Keratinocyte (primary cell): ENCODE data around the gene GALNT2. TPM values are rescaled to one million over a fixed set of nuclear protein-coding genes. Genes with fewer than 3 reads are reported as not detected.

Source experiments
- DNase-seq: peaks from one replicate; pipeline ENCODE4 v3.0.0-alpha.2; 2011; ENCODE audit warnings: low read depth, missing footprints, low spot score
- FAIRE-seq: peaks from 2 replicates; lab custom pipeline; 2011; peaks lifted over from hg19 to GRCh38; lab: Jason Lieb, UNC
- H2AFZ ChIP-seq: 2 replicates; pipeline ENCODE4 v1.6.0; 2012; ENCODE audit warnings: low read length, control low read depth, inconsistent platforms; ENCODE audit not compliant: control insufficient read depth
- H3K27ac ChIP-seq: 2 replicates; pipeline ENCODE4 v1.5.1; 2011; ENCODE audit warnings: low read length; ENCODE audit not compliant: control insufficient read depth, insufficient read depth
- H3K27me3 ChIP-seq: 3 replicates; pipeline ENCODE4 v1.6.0; 2011; ENCODE audit warnings: low read length; ENCODE audit not compliant: control insufficient read depth, insufficient read depth; ENCODE audit errors: extremely low read depth
- H3K36me3 ChIP-seq, 2 experiments: 2 replicates in 1 of 2; 3 replicates in 1 of 2; pipeline ENCODE4 v1.5.1; 2011; ENCODE audit warnings: low read length in 2 of 2, mild to moderate bottlenecking in 1 of 2; ENCODE audit not compliant: control insufficient read depth in 2 of 2, insufficient read depth in 2 of 2; ENCODE audit errors: extremely low read depth in 1 of 2
- H3K4me1 ChIP-seq: 3 replicates; pipeline ENCODE4 v1.5.1; 2011; ENCODE audit warnings: low read length; ENCODE audit not compliant: control insufficient read depth, insufficient read depth; ENCODE audit errors: extremely low read depth
- H3K4me2 ChIP-seq: 3 replicates; pipeline ENCODE4 v1.6.0; 2011; ENCODE audit warnings: low read depth, low read length; ENCODE audit not compliant: control insufficient read depth, insufficient read depth; ENCODE audit errors: extremely low read depth
- H3K4me3 ChIP-seq, 3 experiments: fragments of 200-600 bp in 1 of 3; sonication (generic) in 1 of 3; 2 replicates in 2 of 3; 3 replicates in 1 of 3; pipeline ENCODE4 v1.5.1; 2011 to 2016; ENCODE audit warnings: low read length in 3 of 3, mild to moderate bottlenecking in 3 of 3, control low read depth in 2 of 3, inconsistent platforms in 1 of 3, low read depth in 1 of 3, mixed read lengths in 1 of 3, mixed run types in 1 of 3, moderate library complexity in 1 of 3; ENCODE audit not compliant: control insufficient read depth in 2 of 3, insufficient read depth in 2 of 3; ENCODE audit errors: extremely low read depth in 1 of 3
- H3K79me2 ChIP-seq: 2 replicates; pipeline ENCODE4 v1.6.0; 2012; ENCODE audit warnings: low read length; ENCODE audit not compliant: control insufficient read depth, insufficient read depth
- H3K9ac ChIP-seq: 3 replicates; pipeline ENCODE4 v1.6.0; 2011; ENCODE audit warnings: low read length; ENCODE audit not compliant: control insufficient read depth, insufficient read depth; ENCODE audit errors: extremely low read depth
- H3K9me1 ChIP-seq: 3 replicates; pipeline ENCODE4 v1.6.0; 2011; ENCODE audit warnings: low read length; ENCODE audit not compliant: control insufficient read depth, insufficient read depth; ENCODE audit errors: extremely low read depth
- H3K9me3 ChIP-seq: 2 replicates; pipeline ENCODE4 v1.5.1; 2012; ENCODE audit warnings: low read depth, low read length; ENCODE audit not compliant: control insufficient read depth
- H4K20me1 ChIP-seq: 3 replicates; pipeline ENCODE4 v1.6.0; 2011; ENCODE audit warnings: low read length; ENCODE audit not compliant: control insufficient read depth, insufficient read depth; ENCODE audit errors: extremely low read depth
- CTCF ChIP-seq, 3 experiments: IDR thresholded peaks in 1 of 3; conservative IDR thresholded peaks in 1 of 3; optimal IDR thresholded peaks in 1 of 3; 2 replicates in 2 of 3; 3 replicates in 1 of 3; pipeline versions ENCODE3 to v1.5.1; 2011; ENCODE audit warnings: low read length in 3 of 3, mild to moderate bottlenecking in 3 of 3, moderate library complexity in 2 of 3, control low read depth in 1 of 3, inconsistent platforms in 1 of 3; ENCODE audit not compliant: insufficient read depth in 2 of 3; ENCODE audit errors: extremely low read depth in 1 of 3
- EZH2 ChIP-seq: IDR thresholded peaks from one replicate; pipeline ENCODE4 v1.6.1; 2012; ENCODE audit warnings: inconsistent platforms, mild to moderate bottlenecking, low read length, moderate library complexity
- dilution Hi-C: fragments of 300-500 bp; cut with MboI; formaldehyde crosslinking; loops from one replicate; pipeline ENCODE4 v1.7.0; 2020; ENCODE audit warnings: low sequenced_read_pairs; ENCODE audit not compliant: extremely low pct_ligation_motif_present
- polyA plus RNA-seq, 5 experiments: library from polyadenylated mRNA; depleted of rRNA in 3 of 5; stranded (reverse) in 3 of 5; stranded (forward) in 1 of 5; unstranded in 1 of 5; fragments of >200 nt; gene quantifications; 1 replicate in 1 of 5; 2 replicates in 3 of 5; 3 replicates in 1 of 5; pipeline versions ENCODE4 v1.2.1 to v1.2.3, GENCODE V29; 2011 to 2012; ENCODE audit warnings: missing spikeins in 2 of 5, low read depth in 1 of 5, low replicate concordance in 1 of 5

GALNT2 gene
- polyA plus RNA-seq, 1 donor (not counting 4 experiments of a cell fraction or from before 2014, with no cell fraction given) = 61.7 TPM

- DNase-seq (no peak), FAIRE-seq (no peak)
- Histone ChIP-seq H3K9ac (no peak overlapping the region), H3K9me1 (peaks cover 5% of the 10 kb centered on the region), H3K79me2 (no peaks in the 10 kb centered on the region), H3K4me3 (no peak overlapping the region), H3K36me3 (peaks cover 28 to 47% of the 10 kb centered on the region in 2 experiments), H4K20me1 (peaks cover 11% of the 10 kb centered on the region), H3K4me1 (peaks cover 12% of the 10 kb centered on the region), H2AFZ (no peak overlapping the region), H3K9me3 (no peaks in the 10 kb centered on the region), H3K27ac (no peak overlapping the region), H3K27me3 (no peaks in the 10 kb centered on the region), H3K4me2 (no peak overlapping the region)
- TF ChIP-seq CTCF (optimal IDR thresholded peaks at IDR 0.05 in 1 of 3, IDR thresholded peaks at IDR 0.05 in 1 of 3, conservative IDR thresholded peaks at IDR 0.05 in 1 of 3; ENCODE audit: extremely low read depth in 1 of 3, insufficient read depth in 2 of 3, low read length in 3 of 3) = no peak
- TF ChIP-seq EZH2 = no peak
- dilution Hi-C loops = no loop called here
Measured at GRCh38 chr1:230246551-230246950, 179.5 kb downstream of the GALNT2 start.

- no peak for TF ChIP-seq CTCF (optimal IDR thresholded peaks at IDR 0.05 in 1 of 3, IDR thresholded peaks at IDR 0.05 in 1 of 3, conservative IDR thresholded peaks at IDR 0.05 in 1 of 3; ENCODE audit: extremely low read depth in 1 of 3, insufficient read depth in 2 of 3, low read length in 3 of 3)
- TF ChIP-seq EZH2 = no peak
- Histone ChIP-seq H3K27ac (no peak overlapping the region), H3K79me2 (no peaks in the 10 kb centered on the region), H3K4me2 (no peak overlapping the region), H3K9ac (no peak overlapping the region), H2AFZ (no peak overlapping the region), H3K36me3 (peaks cover 28 to 52% of the 10 kb centered on the region in 2 experiments), H3K4me1 (peaks cover 10% of the 10 kb centered on the region), H4K20me1 (peaks cover 9% of the 10 kb centered on the region), H3K9me3 (no peaks in the 10 kb centered on the region), H3K27me3 (no peaks in the 10 kb centered on the region), H3K4me3 (no peak overlapping the region), H3K9me1 (peaks cover 5% of the 10 kb centered on the region)
- FAIRE-seq (no peak), DNase-seq (no peak)
- dilution Hi-C loops = no loop called here
Measured at GRCh38 chr1:230248016-230248888, 181.2 kb downstream of the GALNT2 start.
